NT2/D1 (cell line): ENCODE results near the gene EPHA4.

Experiments used
- DNase-seq: peaks from one replicate; pipeline ENCODE4 v3.0.0-alpha.2; 2011; ENCODE audit warnings: low read depth, low spot score
- H3K27me3 ChIP-seq: 2 replicates; pipeline ENCODE4 v1.6.0; 2011; ENCODE audit warnings: mild to moderate bottlenecking; ENCODE audit not compliant: insufficient read length, insufficient read depth
- H3K36me3 ChIP-seq: 2 replicates; pipeline ENCODE4 v1.6.1; 2011; ENCODE audit warnings: mild to moderate bottlenecking, low read length, mixed read lengths; ENCODE audit not compliant: insufficient read depth, insufficient read length
- H3K4me1 ChIP-seq: 2 replicates; pipeline ENCODE4 v1.5.1; 2011; ENCODE audit not compliant: insufficient read depth, insufficient read length
- H3K4me3 ChIP-seq: 2 replicates; pipeline ENCODE4 v1.5.1; 2011; ENCODE audit warnings: low read depth; ENCODE audit not compliant: insufficient read length
- H3K9ac ChIP-seq: 2 replicates; pipeline ENCODE4 v1.6.0; 2011; ENCODE audit warnings: low read depth; ENCODE audit not compliant: insufficient read length
- H3K9me3 ChIP-seq: 2 replicates; pipeline ENCODE4 v1.5.1; 2011; ENCODE audit warnings: mild to moderate bottlenecking, low read length; ENCODE audit not compliant: insufficient read depth
- SUZ12 ChIP-seq: IDR thresholded peaks from 2 replicates; pipeline ENCODE4 v1.6.1; 2011; ENCODE audit not compliant: insufficient read length, insufficient read depth; ENCODE audit errors: extremely low read depth
- YY1 ChIP-seq: IDR thresholded peaks from 2 replicates; pipeline ENCODE4 v1.6.1; 2011; ENCODE audit not compliant: insufficient read length, insufficient read depth
- ZNF274 ChIP-seq: IDR thresholded peaks from 2 replicates; pipeline ENCODE4 v1.6.1; 2011; ENCODE audit warnings: mild to moderate bottlenecking, low read depth, low read length

Gene EPHA4

GRCh38 chr2:221455214-221455613 lies 116.9 kb downstream of the EPHA4 start:
- H3K4me3 ChIP-seq: no peak overlapping the region
- DNase-seq: no peak
- H3K4me1 ChIP-seq: no peaks in the 10 kb centered on the region
- H3K9ac ChIP-seq: no peak overlapping the region
- H3K9me3 ChIP-seq: no peaks in the 10 kb centered on the region
- no peaks in the 10 kb centered on the region for H3K27me3 ChIP-seq
- no peak for TF ChIP-seq SUZ12
- TF ChIP-seq ZNF274: no peak
- no peak for TF ChIP-seq YY1
- H3K36me3 ChIP-seq: no peaks in the 10 kb centered on the region

- no peaks in the 10 kb centered on the region for H3K27me3 ChIP-seq
- DNase-seq: no peak
- TF ChIP-seq ZNF274 (no peak), SUZ12 (no peak), YY1 (no peak)
Measured at GRCh38 chr2:221454459-221455105, 117.5 kb downstream of the EPHA4 start.

GRCh38 chr2:221451862-221452788 lies 120.0 kb downstream of the EPHA4 start:
- no peak for DNase-seq
- Histone ChIP-seq H3K36me3 (no peaks in the 10 kb centered on the region), H3K4me1 (no peaks in the 10 kb centered on the region), H3K27me3 (no peaks in the 10 kb centered on the region), H3K4me3 (no peak overlapping the region), H3K9ac (no peak overlapping the region), H3K9me3 (peaks cover 10% of the 10 kb centered on the region)
- TF ChIP-seq SUZ12 (no peak), ZNF274 (no peak), YY1 (no peak)

More at GRCh38 chr2:221454459-221455105, 117.5 kb downstream of the EPHA4 start:
- peaks cover 5% of the 10 kb centered on the region for H3K9me3 ChIP-seq
- H3K36me3 ChIP-seq: no peaks in the 10 kb centered on the region
- H3K4me3 ChIP-seq: no peak overlapping the region
- no peak overlapping the region for H3K9ac ChIP-seq
- no peaks in the 10 kb centered on the region for H3K4me1 ChIP-seq

GRCh38 chr2:221450280-221450679 lies 121.8 kb downstream of the EPHA4 start:
- no peak overlapping the region for H3K9ac ChIP-seq
- no peak for TF ChIP-seq YY1
- TF ChIP-seq SUZ12: no peak
- TF ChIP-seq ZNF274: no peak
- no peaks in the 10 kb centered on the region for H3K27me3 ChIP-seq

GRCh38 chr2:221449406-221449805 lies 122.7 kb downstream of the EPHA4 start:
- Histone ChIP-seq H3K27me3 (no peaks in the 10 kb centered on the region), H3K4me1 (no peaks in the 10 kb centered on the region), H3K4me3 (no peak overlapping the region), H3K9ac (no peak overlapping the region), H3K36me3 (no peaks in the 10 kb centered on the region), H3K9me3 (peaks cover 10% of the 10 kb centered on the region)
- TF ChIP-seq SUZ12 (no peak), YY1 (no peak)
- DNase-seq: no peak

More at GRCh38 chr2:221450280-221450679, 121.8 kb downstream of the EPHA4 start:
- DNase-seq: no peak
- Histone ChIP-seq H3K9me3 (peaks cover 10% of the 10 kb centered on the region), H3K4me1 (no peaks in the 10 kb centered on the region), H3K36me3 (no peaks in the 10 kb centered on the region), H3K4me3 (no peak overlapping the region)

- Histone ChIP-seq H3K9me3 (peaks cover 10% of the 10 kb centered on the region), H3K4me3 (no peak overlapping the region), H3K9ac (no peak overlapping the region), H3K4me1 (no peaks in the 10 kb centered on the region), H3K36me3 (no peaks in the 10 kb centered on the region), H3K27me3 (no peaks in the 10 kb centered on the region)
- no peak for TF ChIP-seq SUZ12
- no peak for TF ChIP-seq YY1
- no peak for TF ChIP-seq ZNF274
- DNase-seq: no peak
Measured at GRCh38 chr2:221448844-221449390, 123.2 kb downstream of the EPHA4 start.

- H3K36me3 ChIP-seq: no peaks in the 10 kb centered on the region
- no peak overlapping the region for H3K9ac ChIP-seq
- H3K27me3 ChIP-seq: no peaks in the 10 kb centered on the region
- no peaks in the 10 kb centered on the region for H3K4me1 ChIP-seq
- TF ChIP-seq ZNF274 (no peak), YY1 (no peak), SUZ12 (no peak)
- H3K4me3 ChIP-seq: no peak overlapping the region
- peaks cover 10% of the 10 kb centered on the region for H3K9me3 ChIP-seq
- no peak for DNase-seq
Measured at GRCh38 chr2:221448057-221448843, 123.9 kb downstream of the EPHA4 start.
